Activated T-cell treated with anti-CD3 and anti-CD28 coated beads, Interleukin-2, amount 50 U/mL, for 72 hours (primary cell): ENCODE measurements around the gene GET3. TPM values are rescaled to one million over a fixed set of nuclear protein-coding genes. Genes with fewer than 3 reads are reported as not detected.
A peak's percentile ranks its signal among the peaks of the same experiment; 100 is the strongest.

Experiments used
- ATAC-seq, 2 donors: fragments of 150-1000 bp; cut with Tn5 transposase; replicated peaks in 1 of 2; 2 replicates each; pipeline ENCODE4 v1.10.0; 2021; ENCODE audit warnings: moderate library complexity in 2 of 2, mild to moderate bottlenecking in 1 of 2
- DNase-seq, 2 donors: peaks; one replicate each; pipeline ENCODE4 v3.0.0; 2021 to 2022; ENCODE audit warnings: mixed read lengths in 1 of 2
- H3K27ac Mint-ChIP-seq: one replicate; pipeline ENCODE4 v1.8.0; 2022; ENCODE audit warnings: mild to moderate bottlenecking, moderate library complexity, mixed read lengths
- H3K27me3 Mint-ChIP-seq: one replicate; pipeline ENCODE4 v1.8.0; 2022; ENCODE audit warnings: low read depth, mixed read lengths
- H3K36me3 Mint-ChIP-seq, 2 donors: one replicate each; pipeline ENCODE4 v1.8.0; 2022; ENCODE audit warnings: mixed read lengths in 2 of 2, mild to moderate bottlenecking in 1 of 2; ENCODE audit not compliant: insufficient read depth in 2 of 2
- H3K4me1 Mint-ChIP-seq: one replicate; pipeline ENCODE4 v1.8.0; 2022; ENCODE audit warnings: low read depth, mixed read lengths
- H3K4me3 Mint-ChIP-seq, 2 donors: one replicate each; pipeline ENCODE4 v1.8.0; 2022; ENCODE audit warnings: mild to moderate bottlenecking in 2 of 2, mixed read lengths in 2 of 2, moderate library complexity in 2 of 2
- H3K9me3 Mint-ChIP-seq, 2 donors: one replicate each; pipeline ENCODE4 v1.8.0; 2022; ENCODE audit warnings: mixed read lengths in 2 of 2
- total RNA-seq, 2 donors: library from RNA; stranded (reverse); gene quantifications; one replicate each; pipeline ENCODE4 v1.2.3, GENCODE V29; 2022

GET3 gene
- total RNA-seq, 2 donors from 2014 or later, result 42.6 to 43.7 TPM

- ATAC-seq (no peak), DNase-seq (no peak)
- Mint-ChIP-seq H3K27ac (no peak overlapping the region), H3K4me1 (peaks cover 5% of the 10 kb centered on the region), H3K36me3 (peaks cover 9 to 17% of the 10 kb centered on the region in 2 donors), H3K4me3 (no peak overlapping the region), H3K9me3 (peaks cover 4% of the 10 kb centered on the region in 2 donors), H3K27me3 (peaks cover 29% of the 10 kb centered on the region)
Measured at GRCh38 chr19:12748489-12748888, 11.2 kb downstream of the GET3 start.

DNA sequence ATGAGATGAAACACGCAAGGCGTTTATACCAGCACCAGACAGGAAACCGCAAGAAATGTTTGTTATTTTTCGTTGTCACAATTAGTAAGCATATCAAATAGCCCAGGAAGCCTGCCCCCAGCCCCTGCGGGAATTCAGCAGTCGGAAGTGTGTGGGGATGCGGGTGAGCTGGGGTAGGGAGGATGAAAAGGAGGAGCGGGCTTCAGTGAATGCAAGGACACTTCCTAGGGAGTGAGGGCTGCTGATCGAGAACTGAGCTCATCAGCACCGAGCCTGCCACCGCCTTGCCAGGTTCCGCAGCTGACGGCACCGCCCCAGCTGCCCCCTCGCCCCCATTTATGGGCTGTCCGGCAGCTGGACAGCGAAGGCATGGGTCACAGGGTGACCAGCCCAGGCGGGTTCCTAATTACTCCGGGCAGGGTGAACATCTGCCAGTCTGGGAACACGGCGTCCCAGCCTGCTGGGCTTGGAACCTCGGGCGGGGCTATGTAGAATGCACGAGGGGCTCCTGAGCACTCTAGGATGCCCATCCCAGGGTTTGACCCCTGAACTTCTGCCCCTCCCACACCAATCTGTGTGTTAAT lies 12.7 kb downstream of the GET3 start:
- peaks cover 30% of the 10 kb centered on the region for H3K27me3 Mint-ChIP-seq
- peaks cover 4% of the 10 kb centered on the region in 2 donors for H3K9me3 Mint-ChIP-seq
- no peak overlapping the region for H3K4me3 Mint-ChIP-seq
- peaks cover 5% of the 10 kb centered on the region for H3K4me1 Mint-ChIP-seq
- ATAC-seq (no peak), DNase-seq (no peak)
- H3K36me3 Mint-ChIP-seq, result peaks cover 9 to 17% of the 10 kb centered on the region in 2 donors
- no peak overlapping the region for H3K27ac Mint-ChIP-seq

- ATAC-seq (no peak), DNase-seq (no peak)
- no peak overlapping the region for H3K27ac Mint-ChIP-seq
- peaks cover 4% of the 10 kb centered on the region in 2 donors for H3K9me3 Mint-ChIP-seq
- H3K4me3 Mint-ChIP-seq, result no peak overlapping the region
- peaks cover 5% of the 10 kb centered on the region for H3K4me1 Mint-ChIP-seq
- peaks cover 35% of the 10 kb centered on the region for H3K27me3 Mint-ChIP-seq
- H3K36me3 Mint-ChIP-seq, result peaks cover 9 to 17% of the 10 kb centered on the region in 2 donors
Measured at GRCh38 chr19:12750851-12751250, 13.6 kb downstream of the GET3 start.

DNA sequence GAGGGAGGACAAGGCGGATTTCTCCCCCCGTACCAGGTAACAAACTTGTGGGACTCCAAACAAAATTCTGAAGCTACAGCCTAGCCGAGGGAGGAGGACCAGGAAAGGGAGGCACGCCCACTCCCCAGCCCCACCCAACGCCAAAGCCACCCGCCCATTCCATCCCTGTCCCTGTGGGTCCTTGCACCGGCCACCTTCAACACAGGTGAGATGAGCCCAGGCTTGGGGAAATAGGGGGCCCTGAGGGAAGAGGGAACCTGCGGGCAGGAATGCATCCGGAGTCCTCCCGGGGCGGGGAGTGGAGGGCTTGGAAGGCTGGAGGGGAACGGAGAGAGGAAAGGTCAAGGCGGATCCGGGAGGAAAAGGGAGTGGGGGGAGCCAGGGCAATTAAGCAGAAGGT lies 14.3 kb downstream of the GET3 start, which contains the start of gene BEST2:
Gene BEST2, plus strand, starts transcription at position 157 of the 400 bp plus-strand sequence. CDS start 802 bp downstream, outside the sequence.
- H3K27ac Mint-ChIP-seq, result no peak within 1 kb of the TSS
- H3K27me3 Mint-ChIP-seq, result peaks cover 42% of the 10 kb centered on the region
- H3K4me3 Mint-ChIP-seq, result no peak within 1 kb of the TSS
- peaks cover 9 to 15% of the 10 kb centered on the region in 2 donors for H3K36me3 Mint-ChIP-seq
- peaks cover 5% of the 10 kb centered on the region for H3K4me1 Mint-ChIP-seq
- DNase-seq (no peak), ATAC-seq (no peak)
- peaks cover 4% of the 10 kb centered on the region in 2 donors for H3K9me3 Mint-ChIP-seq

GRCh38 chr19:12752056-12752781 lies 14.9 kb downstream of the GET3 start:
- H3K27ac Mint-ChIP-seq, result no peak overlapping the region
- H3K4me1 Mint-ChIP-seq, result peaks cover 5% of the 10 kb centered on the region
- H3K36me3 Mint-ChIP-seq, result peaks cover 8 to 10% of the 10 kb centered on the region in 2 donors
- no peak overlapping the region for H3K4me3 Mint-ChIP-seq
- DNase-seq, result no peak
- no peak for ATAC-seq
- peaks cover 42% of the 10 kb centered on the region for H3K27me3 Mint-ChIP-seq
- H3K9me3 Mint-ChIP-seq, result peaks cover 4% of the 10 kb centered on the region in 2 donors

- peaks cover 3% of the 10 kb centered on the region for H3K4me1 Mint-ChIP-seq
- peaks cover 46% of the 10 kb centered on the region for H3K27me3 Mint-ChIP-seq
- H3K36me3 Mint-ChIP-seq, result no peaks in the 10 kb centered on the region
- no peak overlapping the region for H3K27ac Mint-ChIP-seq
- ATAC-seq, result no peak
- DNase-seq, result no peak
- no peaks in the 10 kb centered on the region for H3K9me3 Mint-ChIP-seq
- no peak overlapping the region for H3K4me3 Mint-ChIP-seq
Measured at GRCh38 chr19:12754465-12755196, 17.3 kb downstream of the GET3 start.

GRCh38 chr19:12756150-12756883 lies 19.0 kb downstream of the GET3 start:
- DNase-seq, result no peak
- H3K36me3 Mint-ChIP-seq, result no peaks in the 10 kb centered on the region
- H3K4me1 Mint-ChIP-seq, result peaks cover 6% of the 10 kb centered on the region
- ATAC-seq, result no peak
- peak overlapping the region in 1 of 2 donors; percentile 42 for H3K4me3 Mint-ChIP-seq
- no peak overlapping the region for H3K27ac Mint-ChIP-seq
- peaks cover 30% of the 10 kb centered on the region for H3K27me3 Mint-ChIP-seq
- no peaks in the 10 kb centered on the region for H3K9me3 Mint-ChIP-seq

DNA sequence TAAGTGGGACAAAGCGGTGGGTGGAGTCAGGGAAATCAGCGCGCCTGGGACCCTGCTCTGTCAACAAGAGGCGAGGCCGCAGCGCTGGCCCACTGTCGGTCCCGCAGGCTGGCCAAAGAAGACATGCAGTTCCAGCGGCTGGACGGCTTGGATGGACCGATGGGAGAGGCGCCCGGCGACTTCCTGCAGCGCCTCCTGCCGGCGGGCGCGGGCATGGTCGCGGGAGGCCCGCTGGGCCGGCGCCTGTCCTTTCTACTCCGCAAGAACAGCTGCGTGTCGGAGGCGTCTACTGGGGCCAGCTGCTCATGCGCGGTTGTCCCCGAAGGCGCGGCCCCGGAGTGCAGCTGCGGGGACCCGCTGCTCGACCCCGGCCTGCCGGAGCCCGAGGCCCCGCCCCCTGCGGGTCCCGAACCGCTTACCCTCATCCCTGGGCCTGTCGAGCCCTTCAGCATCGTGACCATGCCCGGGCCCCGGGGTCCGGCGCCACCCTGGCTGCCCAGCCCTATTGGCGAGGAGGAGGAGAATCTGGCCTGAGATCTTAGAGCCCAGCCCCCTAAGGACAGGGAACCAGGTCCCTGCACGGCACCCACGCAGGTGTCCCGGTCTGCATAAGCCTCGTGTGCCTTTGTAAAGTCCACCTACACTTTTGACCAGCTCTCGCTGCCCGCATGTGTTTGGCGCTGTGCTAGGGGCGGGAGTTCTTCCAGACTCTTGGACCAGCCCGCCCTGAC lies 20.4 kb downstream of the GET3 start:
- Mint-ChIP-seq H3K4me1 (peaks cover 6% of the 10 kb centered on the region), H3K27me3 (peaks cover 25% of the 10 kb centered on the region), H3K9me3 (no peaks in the 10 kb centered on the region), H3K27ac (no peak overlapping the region), H3K36me3 (no peaks in the 10 kb centered on the region), H3K4me3 (peak overlapping the region; percentile 67 to 70)
- ATAC-seq (peak; percentile 78 to 87), DNase-seq (peak; percentile 70 to 84)

- no peaks in the 10 kb centered on the region for H3K36me3 Mint-ChIP-seq
- ATAC-seq (no peak), DNase-seq (no peak)
- H3K9me3 Mint-ChIP-seq, result no peaks in the 10 kb centered on the region
- H3K27ac Mint-ChIP-seq, result no peak overlapping the region
- no peak overlapping the region for H3K4me3 Mint-ChIP-seq
- H3K4me1 Mint-ChIP-seq, result peaks cover 6% of the 10 kb centered on the region
- peaks cover 18% of the 10 kb centered on the region for H3K27me3 Mint-ChIP-seq
Measured at GRCh38 chr19:12759686-12760085, 22.4 kb downstream of the GET3 start.

DNA sequence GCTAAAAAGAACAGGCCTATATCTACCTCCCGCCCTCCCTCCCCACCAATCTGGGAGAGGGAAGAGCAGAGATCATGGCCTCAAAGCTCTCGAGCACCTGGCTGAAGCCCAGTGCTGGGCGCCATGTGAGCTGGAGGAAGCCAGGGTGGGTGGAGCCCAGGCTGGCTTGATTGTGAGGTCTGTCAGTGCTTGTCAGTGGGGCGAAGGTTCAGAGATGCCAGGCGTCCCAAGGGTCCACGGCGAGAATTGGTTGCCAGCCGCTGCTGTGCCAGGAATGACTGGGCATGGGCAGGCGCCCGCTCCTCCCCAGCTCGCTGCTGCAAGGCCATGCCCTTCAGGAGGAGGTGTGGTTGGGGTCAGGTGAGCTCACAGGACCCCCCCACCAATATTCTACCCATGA lies 25.8 kb downstream of the GET3 start:
- Mint-ChIP-seq H3K4me1 (peaks cover 12% of the 10 kb centered on the region), H3K4me3 (no peak overlapping the region), H3K36me3 (no peaks in the 10 kb centered on the region), H3K27me3 (peaks cover 6% of the 10 kb centered on the region), H3K9me3 (no peaks in the 10 kb centered on the region), H3K27ac (no peak overlapping the region)
- ATAC-seq (no peak), DNase-seq (no peak)

DNA sequence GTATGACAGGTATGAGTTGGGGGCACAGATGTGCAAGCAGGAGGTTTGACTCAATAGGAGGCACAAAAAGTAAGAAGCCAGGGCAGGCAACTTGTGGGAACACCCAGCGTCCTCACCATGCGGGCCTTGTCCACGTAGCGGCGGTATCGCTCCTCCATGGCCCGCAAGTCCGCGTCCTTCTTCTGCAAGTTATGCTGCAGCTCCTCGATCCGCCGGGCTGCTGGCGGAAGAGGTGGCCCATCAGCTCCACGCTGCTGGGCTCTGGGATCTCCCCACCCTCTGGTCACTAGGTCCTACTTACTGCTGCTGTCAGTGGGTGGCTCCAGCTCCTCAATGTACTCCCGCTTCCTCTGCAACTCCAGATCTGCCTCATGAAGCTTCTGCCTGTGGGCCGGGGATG lies 27.4 kb downstream of the GET3 start:
- ATAC-seq (no peak), DNase-seq (no peak)
- peaks cover 16% of the 10 kb centered on the region for H3K4me1 Mint-ChIP-seq
- no peaks in the 10 kb centered on the region for H3K27me3 Mint-ChIP-seq
- H3K9me3 Mint-ChIP-seq, result no peaks in the 10 kb centered on the region
- H3K36me3 Mint-ChIP-seq, result no peaks in the 10 kb centered on the region
- no peak overlapping the region for H3K4me3 Mint-ChIP-seq
- H3K27ac Mint-ChIP-seq, result no peak overlapping the region

DNA sequence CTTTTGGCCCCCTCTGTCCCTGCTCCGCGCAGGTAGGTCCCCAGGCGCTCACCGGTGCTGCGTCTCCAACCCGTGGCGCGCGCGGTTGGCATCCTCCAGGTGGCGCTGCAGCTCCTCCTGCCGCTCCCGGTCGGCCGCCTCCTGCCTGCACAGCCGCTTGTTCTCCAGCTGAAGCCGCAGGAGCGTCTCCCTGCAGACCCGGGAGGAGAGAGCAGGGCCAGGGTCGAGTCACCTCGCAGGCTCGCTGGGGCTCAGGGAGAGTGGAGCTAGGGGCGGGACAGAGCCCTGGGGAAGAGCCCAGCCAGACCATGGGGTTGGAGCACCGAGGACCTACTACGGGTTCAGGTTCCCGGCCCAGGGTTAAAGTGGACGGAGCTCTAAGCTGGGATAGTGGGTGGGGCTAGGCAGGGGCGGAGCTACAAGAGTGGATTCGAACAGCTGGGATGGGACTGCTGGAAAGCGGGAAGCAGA lies 28.8 kb downstream of the GET3 start:
- H3K9me3 Mint-ChIP-seq, result no peaks in the 10 kb centered on the region
- H3K36me3 Mint-ChIP-seq, result no peaks in the 10 kb centered on the region
- H3K4me1 Mint-ChIP-seq, result peaks cover 18% of the 10 kb centered on the region
- H3K4me3 Mint-ChIP-seq, result peak overlapping the region; percentile 57 to 73
- peak; percentile 80 to 85 for ATAC-seq
- peak; percentile 87 to 90 for DNase-seq
- H3K27me3 Mint-ChIP-seq, result no peaks in the 10 kb centered on the region
- no peak overlapping the region for H3K27ac Mint-ChIP-seq
